ENCODE data around the gene MAML3. TPM values are rescaled to one million over a fixed set of nuclear protein-coding genes. Genes with fewer than 3 reads are reported as not detected.

The MAML3 gene
- polyA plus RNA-seq, 1 donor = 6.0 TPM

DNA sequence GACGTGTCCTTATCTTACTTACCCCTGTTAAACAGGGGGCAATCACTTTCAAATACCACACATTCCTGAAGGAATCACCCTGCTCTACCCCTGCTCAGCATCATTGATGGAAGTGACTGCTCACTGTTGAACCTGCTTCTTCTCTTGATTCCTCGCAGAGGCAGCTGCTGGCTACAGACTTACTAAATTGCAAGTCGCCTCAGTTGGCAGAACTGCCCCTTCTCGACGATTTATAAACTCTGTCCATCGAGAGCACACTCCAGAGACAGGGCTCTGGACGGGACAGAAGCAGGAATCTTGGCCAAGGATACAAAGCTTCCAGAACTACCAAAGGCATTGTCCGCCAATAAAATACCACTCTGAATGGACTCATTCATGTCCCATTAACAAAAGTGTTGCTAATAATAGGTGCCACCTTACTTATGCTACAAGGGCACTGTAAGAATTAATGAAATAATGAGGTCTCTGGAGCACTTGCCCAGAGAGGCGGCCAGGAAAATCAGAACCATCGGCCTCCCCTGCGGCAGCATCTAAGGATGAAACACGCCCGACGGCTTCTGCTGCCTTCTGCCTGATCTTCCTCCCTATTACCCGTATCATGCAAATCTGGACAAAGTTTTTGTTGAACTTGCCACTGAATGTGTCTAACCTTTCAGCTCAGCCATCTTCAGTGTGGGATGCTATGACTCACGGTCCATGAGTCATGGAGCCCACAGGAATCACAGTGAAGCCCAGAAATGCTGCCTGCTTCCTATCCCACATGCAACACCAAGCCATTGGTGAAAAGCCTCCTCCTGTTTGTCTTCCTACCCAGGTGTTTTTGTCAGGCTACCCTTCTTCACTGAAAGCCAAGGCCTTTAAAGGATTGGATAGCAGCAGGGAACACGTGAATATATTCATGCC, 164.9 kb downstream of the MAML3 start:
- DNase-seq = no peak

- DNase-seq = no peak
Measured at GRCh38 chr4:139987502-139987850, 166.5 kb downstream of the MAML3 start.

DNA sequence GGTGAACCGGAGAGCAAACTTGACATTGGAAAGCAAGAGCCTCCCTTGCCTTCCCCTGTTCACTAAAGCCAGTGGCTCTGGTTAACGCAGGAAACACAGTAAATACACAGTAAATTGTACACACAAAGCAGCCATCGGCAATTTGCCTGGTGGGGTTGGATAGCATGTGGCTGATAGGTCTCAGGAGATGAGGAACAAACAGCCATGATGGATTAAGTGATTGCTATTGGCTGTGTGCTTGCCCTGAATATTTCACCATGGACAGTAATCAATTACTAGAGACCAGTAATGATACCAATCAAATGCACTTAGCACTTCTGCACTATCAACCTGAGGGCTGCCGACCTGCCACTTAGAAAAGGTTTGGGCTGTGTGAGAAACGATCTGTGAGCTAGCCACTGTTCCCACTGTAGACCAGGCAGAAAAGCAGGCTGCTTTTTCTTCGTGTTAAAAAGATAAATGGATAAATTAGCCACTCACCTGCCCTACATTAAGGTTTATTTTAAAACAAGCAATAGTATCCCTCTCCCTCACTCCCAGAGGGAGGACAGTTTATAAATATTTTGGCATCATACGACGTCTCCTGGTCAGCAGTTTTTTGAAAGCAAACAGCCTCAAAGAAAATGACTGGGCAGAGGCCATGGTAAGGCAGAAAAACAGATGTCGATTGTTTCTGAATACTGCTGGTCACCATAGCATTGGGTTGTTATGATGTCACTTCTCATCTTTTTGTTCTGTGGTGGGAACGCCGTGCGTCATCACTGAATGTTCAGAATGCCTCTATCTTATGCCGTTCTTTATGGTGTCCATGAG, 167.1 kb downstream of the MAML3 start:
- peak; percentile 41 for DNase-seq

- no peak for DNase-seq
Measured at GRCh38 chr4:139986106-139986505, 167.9 kb downstream of the MAML3 start.

DNA sequence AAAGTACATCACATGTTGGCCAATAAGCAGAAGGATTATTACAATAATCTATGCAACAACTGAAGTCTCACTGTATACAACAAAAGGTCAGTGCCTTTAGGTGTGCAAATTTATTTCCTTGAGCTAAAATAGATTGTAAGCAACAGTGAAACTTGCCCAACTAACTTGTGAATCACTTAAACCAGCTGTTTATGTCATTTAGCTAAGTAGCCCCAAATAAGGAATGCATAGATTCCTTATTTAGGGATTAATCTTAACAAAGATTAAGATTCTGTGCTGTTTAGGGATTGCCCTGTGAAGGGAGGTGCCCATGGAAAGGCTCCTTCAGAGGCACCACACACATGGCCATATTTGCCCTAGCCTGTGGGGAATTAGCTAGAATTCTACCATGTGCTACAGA, 168.6 kb downstream of the MAML3 start:
- no peak for DNase-seq

DNA sequence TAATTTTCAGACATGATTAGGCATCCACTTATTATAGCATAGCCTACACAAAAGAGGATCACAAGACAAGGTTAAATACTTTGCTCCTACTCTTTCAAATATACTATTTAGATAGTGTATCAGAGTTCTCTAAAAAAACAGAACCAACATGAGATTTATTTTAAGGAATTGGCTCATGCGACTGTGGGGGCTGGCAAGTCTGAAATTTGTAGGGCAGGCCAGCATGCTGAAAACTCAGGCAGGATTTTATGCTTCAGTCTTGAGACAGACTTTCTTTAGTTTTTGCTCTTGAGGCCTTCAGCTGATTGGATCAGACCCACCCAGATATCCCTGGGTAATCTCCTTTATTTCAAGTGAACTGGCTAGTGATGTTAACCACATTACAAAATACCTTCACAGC, 169.5 kb downstream of the MAML3 start:
- no peak for DNase-seq

DNA sequence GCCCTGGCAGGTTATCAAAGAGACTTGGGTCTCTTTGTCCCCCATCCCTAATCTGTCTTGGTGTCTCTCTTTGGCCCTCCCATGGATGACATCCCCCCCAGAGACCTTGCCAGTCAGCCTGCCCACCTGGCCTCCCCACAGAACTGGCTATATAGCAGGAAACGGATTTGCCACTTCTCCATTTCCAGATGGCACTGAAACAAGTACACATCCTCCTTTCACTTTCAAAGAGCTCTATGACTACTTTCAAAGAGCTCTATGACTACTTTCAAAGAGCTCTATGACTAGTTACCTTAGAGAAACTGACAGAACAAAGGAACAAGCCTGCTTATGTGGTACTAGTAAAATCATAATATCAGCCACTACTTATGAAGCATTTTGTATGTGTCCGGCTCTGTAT, 175.3 kb downstream of the MAML3 start:
- no peak for DNase-seq

DNA sequence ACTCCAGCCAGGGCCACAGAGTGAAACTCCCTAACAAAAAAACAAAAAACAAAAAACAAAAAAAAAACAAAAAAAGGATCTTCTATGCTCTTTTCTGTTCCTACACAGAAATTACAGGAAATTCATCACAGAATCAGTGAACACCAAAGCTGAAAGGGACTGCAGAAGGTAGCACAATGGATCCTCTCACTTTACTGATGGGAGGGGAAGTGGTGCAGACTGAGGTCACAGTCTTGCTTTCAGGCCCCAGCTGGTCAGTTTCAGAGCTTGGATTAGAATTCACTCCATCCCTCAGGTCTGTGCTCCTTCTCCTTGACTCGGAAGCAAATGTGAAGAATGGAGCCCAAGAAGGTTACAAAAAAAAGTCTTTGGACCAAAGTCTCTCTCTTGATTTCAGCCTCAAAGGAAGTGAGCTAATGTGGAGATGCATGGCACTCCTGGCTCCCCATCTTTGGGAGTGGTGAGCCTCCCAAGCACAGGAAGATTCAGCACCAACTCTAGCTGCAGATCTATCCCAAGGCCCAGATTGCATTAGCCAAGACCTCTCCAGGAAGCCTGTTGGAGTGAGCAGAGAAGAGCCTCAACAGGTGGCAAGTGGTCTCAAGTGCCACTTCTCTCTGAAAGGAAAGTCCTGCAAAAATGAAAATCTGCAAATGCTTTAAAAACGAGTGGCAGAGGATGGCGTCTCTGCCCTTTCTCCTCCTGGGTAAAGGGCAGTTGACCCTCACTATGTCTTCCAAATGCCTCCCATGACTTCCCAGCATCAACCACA, 176.0 kb downstream of the MAML3 start:
- no peak for DNase-seq

DNA sequence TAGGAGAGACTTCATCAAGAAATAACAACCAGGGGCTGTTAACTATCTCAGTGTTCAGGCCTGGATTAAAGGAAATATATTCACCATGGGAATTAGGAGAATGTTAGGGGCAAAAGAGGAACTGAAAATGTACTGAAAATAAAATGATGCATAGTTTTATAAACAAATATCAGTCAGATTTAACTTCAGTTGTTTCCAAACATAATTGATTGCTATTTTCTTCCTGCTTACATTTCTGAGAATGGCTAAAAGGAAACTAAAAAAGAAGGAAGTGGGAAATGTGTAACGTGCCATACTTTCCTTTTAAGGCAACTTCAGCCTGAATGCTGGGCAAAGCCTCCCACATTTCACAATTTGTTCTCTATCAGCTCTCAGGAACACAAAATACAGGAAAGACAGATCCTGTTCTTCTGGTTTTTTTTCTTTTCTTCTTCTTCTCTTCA, 178.1 kb downstream of the MAML3 start:
- no peak for DNase-seq

DNA sequence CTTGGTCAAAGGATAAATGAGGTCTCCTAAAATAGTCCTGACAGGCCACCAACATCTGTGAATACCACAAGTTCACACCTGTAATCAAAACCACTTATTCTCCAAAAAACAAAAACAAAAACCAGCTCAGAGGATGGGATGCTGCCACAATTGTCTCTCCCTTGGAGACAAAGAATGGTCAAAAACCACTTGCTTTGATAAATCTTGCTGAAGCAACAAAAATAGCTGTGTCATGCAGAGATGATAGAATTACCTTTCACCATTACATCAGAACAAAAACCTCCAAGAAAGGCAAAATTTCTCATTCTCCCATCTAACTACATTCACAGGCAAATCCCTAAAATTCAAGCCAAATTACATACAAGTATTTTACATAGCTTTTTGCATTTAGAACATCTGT, 180.4 kb downstream of the MAML3 start:
- no peak for DNase-seq

- peak; percentile 34 for DNase-seq
Measured at GRCh38 chr4:139973015-139973414, 181.0 kb downstream of the MAML3 start.

GRCh38 chr4:139972305-139972704, 181.7 kb downstream of the MAML3 start:
- no peak for DNase-seq

GRCh38 chr4:139971111-139971510, 182.9 kb downstream of the MAML3 start:
- no peak for DNase-seq

DNA sequence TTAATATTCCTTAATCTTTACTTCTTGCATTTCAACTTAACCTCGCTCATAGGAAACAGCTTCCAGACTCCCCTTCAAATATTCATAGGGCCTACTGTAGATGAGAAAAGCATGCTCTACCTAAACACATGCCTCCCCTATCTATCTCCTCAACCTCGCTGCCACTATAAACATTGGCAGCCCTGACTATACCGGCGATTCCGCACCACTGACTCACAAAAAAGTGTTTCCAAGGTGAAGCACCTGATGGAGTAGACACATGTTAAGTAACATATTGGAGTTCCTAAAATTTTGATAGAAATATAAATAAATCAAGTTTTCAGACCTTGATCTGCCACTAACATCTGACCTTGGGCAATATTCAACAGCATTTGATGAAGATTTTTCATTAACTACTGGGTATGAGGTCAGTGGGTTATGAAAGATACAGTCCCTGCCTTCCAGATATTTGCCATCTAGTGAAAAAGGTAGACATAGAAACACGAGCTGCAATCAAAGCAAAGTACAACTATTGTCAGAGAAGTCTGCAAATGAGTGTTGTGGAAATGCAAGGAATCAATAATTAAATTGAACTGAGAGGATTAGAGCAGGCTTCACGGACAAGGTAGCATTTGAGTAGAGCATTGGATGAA, 184.2 kb downstream of the MAML3 start:
- no peak for DNase-seq

GRCh38 chr4:139968831-139969230, 185.2 kb downstream of the MAML3 start:
- DNase-seq = no peak

GRCh38 chr4:139966383-139966782, 187.6 kb downstream of the MAML3 start:
- DNase-seq = no peak

GRCh38 chr4:139965789-139966188, 188.2 kb downstream of the MAML3 start:
- no peak for DNase-seq

DNA sequence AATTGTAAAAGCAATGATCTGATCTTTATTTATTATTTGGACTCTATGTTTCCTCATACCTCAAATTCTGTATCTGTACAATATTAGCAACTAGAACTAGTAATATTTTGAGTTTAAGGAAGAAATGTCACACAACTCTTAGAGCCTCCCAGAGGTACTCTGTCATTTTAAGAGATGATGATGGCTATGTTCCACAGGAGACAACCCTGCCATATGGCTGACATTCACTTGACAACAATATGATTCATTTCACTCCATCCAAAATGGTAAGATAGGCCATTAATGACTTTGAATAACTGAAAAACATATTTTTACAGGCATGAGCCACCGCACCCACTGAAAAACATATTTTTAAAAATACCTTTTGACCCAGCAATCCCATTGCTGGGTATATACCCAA, 190.3 kb downstream of the MAML3 start:
- DNase-seq = no peak

GRCh38 chr4:139962130-139962684, 191.8 kb downstream of the MAML3 start:
- DNase-seq = no peak

GRCh38 chr4:139961344-139961946, 192.5 kb downstream of the MAML3 start:
- no peak for DNase-seq

DNA sequence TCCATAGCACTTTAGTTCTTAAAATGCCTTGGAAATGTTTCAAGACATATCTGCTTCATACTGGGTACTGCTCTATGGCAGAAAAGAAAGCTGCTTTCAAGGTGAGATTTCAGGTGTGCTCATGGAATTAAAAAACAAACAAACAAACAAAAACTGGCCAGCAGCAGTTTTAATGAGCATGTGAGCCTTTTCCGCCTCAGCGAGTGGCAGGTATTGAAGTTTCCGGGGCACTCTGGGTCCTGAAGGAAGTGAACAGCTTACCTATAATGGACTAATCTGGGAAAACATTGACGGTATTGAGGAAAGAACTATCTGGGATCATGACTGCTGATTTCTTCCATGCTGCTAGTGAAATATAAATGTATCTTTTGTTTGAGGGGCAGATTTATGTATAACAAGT, 194.6 kb downstream of the MAML3 start:
- DNase-seq = no peak

GRCh38 chr4:139958739-139959098, 195.3 kb downstream of the MAML3 start:
- DNase-seq = no peak
